GM23338 (cell line): ENCODE data around the gene CHRM1. TPM values are rescaled to one million over a fixed set of nuclear protein-coding genes. Genes with fewer than 3 reads are reported as not detected.

Experiments used
- ATAC-seq: fragments of 200-7000 bp; cut with Tn5 transposase; 3 replicates; pipeline ENCODE4 v1.9.1; 2020
- DNase-seq: peaks from one replicate; pipeline ENCODE4 v3.0.0-alpha.2; 2015; ENCODE audit warnings: low spot score
- H2AFZ ChIP-seq: fragments of 200-600 bp; sonication (generic); 2 replicates; pipeline ENCODE4 v1.8.0; 2016; ENCODE audit warnings: antibody characterized with exemption, mild to moderate bottlenecking, moderate library complexity
- H3F3A ChIP-seq: fragments of 200-600 bp; sonication (generic); replicated peaks from 2 replicates; pipeline ENCODE4 v1.8.0; 2017; ENCODE audit warnings: antibody characterized with exemption, mixed run types, low read depth
- H3K27ac ChIP-seq: fragments of 200-600 bp; sonication (generic); 2 replicates; pipeline ENCODE4 v1.6.1; 2016; ENCODE audit warnings: low read depth
- H3K27me3 ChIP-seq: fragments of 200-600 bp; sonication (generic); 2 replicates; pipeline ENCODE4 v1.8.0; 2016; ENCODE audit warnings: mild to moderate bottlenecking, mixed run types, moderate library complexity; ENCODE audit not compliant: insufficient read depth
- H3K36me3 ChIP-seq: fragments of 200-600 bp; sonication (generic); 2 replicates; pipeline ENCODE4 v1.8.0; 2016; ENCODE audit warnings: mild to moderate bottlenecking; ENCODE audit not compliant: insufficient read depth
- H3K4me1 ChIP-seq: fragments of 200-600 bp; sonication (generic); 2 replicates; pipeline ENCODE4 v1.8.0; 2016; ENCODE audit warnings: mild to moderate bottlenecking, moderate library complexity; ENCODE audit not compliant: insufficient read depth
- H3K4me2 ChIP-seq: fragments of 200-600 bp; sonication (generic); 2 replicates; pipeline ENCODE4 v1.7.1; 2017; ENCODE audit warnings: mixed run types
- H3K4me3 ChIP-seq: fragments of 200-600 bp; sonication (generic); 2 replicates; pipeline ENCODE4 v1.6.1; 2016; ENCODE audit warnings: mixed run types
- H3K79me2 ChIP-seq: fragments of 200-600 bp; sonication (generic); replicated peaks from 2 replicates; pipeline ENCODE4 v1.8.0; 2017; ENCODE audit warnings: mild to moderate bottlenecking; ENCODE audit not compliant: insufficient read depth
- H3K9me2 ChIP-seq: fragments of 200-600 bp; sonication (generic); 2 replicates; pipeline ENCODE4 v1.8.0; 2017; ENCODE audit not compliant: insufficient read depth
- H4K20me1 ChIP-seq: fragments of 200-600 bp; sonication (generic); replicated peaks from 2 replicates; pipeline ENCODE4 v1.8.0; 2017; ENCODE audit warnings: mild to moderate bottlenecking; ENCODE audit not compliant: insufficient read depth
- H3K27ac Mint-ChIP-seq: 2 replicates; pipeline ENCODE4 v1.8.0; 2020; ENCODE audit warnings: inconsistent platforms, mild to moderate bottlenecking, moderate library complexity, mixed read lengths
- H3K27me3 Mint-ChIP-seq: 3 replicates; pipeline ENCODE4 v1.8.0; 2022; ENCODE audit warnings: low read depth, mild to moderate bottlenecking, moderate library complexity, mixed read lengths, inconsistent platforms; ENCODE audit not compliant: insufficient read depth, poor library complexity
- H3K36me3 Mint-ChIP-seq: 3 replicates; pipeline ENCODE4 v1.8.0; 2021; ENCODE audit warnings: low read depth, mild to moderate bottlenecking, inconsistent platforms, moderate library complexity, mixed read lengths
- H3K4me1 Mint-ChIP-seq: 3 replicates; pipeline ENCODE4 v1.8.0; 2020; ENCODE audit warnings: mild to moderate bottlenecking, inconsistent platforms, mixed read lengths
- H3K4me3 Mint-ChIP-seq: 3 replicates; pipeline ENCODE4 v1.8.0; 2021; ENCODE audit warnings: moderate library complexity, mild to moderate bottlenecking, inconsistent platforms, mixed read lengths
- H3K9me3 Mint-ChIP-seq: 3 replicates; pipeline ENCODE4 v1.8.0; 2020; ENCODE audit warnings: moderate library complexity, mild to moderate bottlenecking, inconsistent platforms, mixed read lengths
- EZH2 ChIP-seq: fragments of 200-600 bp; sonication (generic); IDR thresholded peaks from one replicate; pipeline ENCODE4 v1.8.0; 2017; ENCODE audit warnings: antibody characterized with exemption, mild to moderate bottlenecking, low read depth; ENCODE audit not compliant: unreplicated experiment
- JUNB ChIP-seq: IDR thresholded peaks from one replicate; pipeline ENCODE4 v1.6.1; 2016; ENCODE audit warnings: antibody characterized with exemption; ENCODE audit not compliant: unreplicated experiment
- ZNF331 ChIP-seq: fragments of 250-450 bp; sonication (Bioruptor Pico); IDR thresholded peaks from 2 replicates; pipeline ENCODE4 v1.5.0; 2020; ENCODE audit warnings: low read depth, mild to moderate bottlenecking, moderate library complexity
- polyA plus RNA-seq: library from polyadenylated mRNA; unstranded; fragments of >200 nt; fragmentation: Nextera tagmentation; extraction: Ambion mirVana; gene quantifications from 2 replicates; pipeline ENCODE4 v1.2.1, GENCODE V29; 2016
- total RNA-seq: library from RNA; depleted of rRNA; stranded (reverse); fragments of >200 nt; shearing (Covaris generic); gene quantifications from 2 replicates; pipeline ENCODE4 v1.2.3, GENCODE V29; 2014
- TF ChIP-seq, protein P1 (sequence below): IDR thresholded peaks from 2 replicates; pipeline ENCODE4 v1.6.1; 2016; ENCODE audit warnings: antibody characterized with exemption
- TF ChIP-seq, protein P2 (sequence below): IDR thresholded peaks from one replicate; pipeline ENCODE4 v1.6.1; 2018; ENCODE audit warnings: antibody characterized with exemption; ENCODE audit not compliant: unreplicated experiment

CHRM1 gene
- total and polyA plus RNA-seq, 2 experiments from 2014 or later: 0.14 to 0.44 TPM

DNA sequence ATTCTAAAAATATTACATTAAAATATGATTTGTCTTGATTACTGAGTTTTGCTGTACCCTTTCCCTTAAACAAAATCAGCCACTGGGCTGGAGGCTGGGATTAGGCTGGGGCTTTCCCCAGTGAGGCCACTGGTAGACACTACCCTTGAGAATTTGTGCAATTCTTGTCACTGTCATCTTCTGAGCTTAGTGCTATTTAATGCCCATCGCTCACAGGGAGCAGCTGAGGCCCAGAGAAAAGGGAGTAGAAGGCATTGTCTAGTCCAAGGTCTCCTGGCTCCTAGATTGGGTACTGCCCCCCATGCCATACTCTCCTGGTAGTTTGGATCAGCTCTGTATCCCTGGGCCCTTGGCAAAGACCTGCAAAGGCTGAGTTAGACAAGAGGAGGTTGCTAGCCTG, 6.7 kb downstream of the CHRM1 start (continued):
- TF ChIP-seq EZH2 (no peak), ZNF331 (CRISPR knock-in tag) (no peak), JUNB (no peak)
- TF ChIP-seq, protein P1, sequence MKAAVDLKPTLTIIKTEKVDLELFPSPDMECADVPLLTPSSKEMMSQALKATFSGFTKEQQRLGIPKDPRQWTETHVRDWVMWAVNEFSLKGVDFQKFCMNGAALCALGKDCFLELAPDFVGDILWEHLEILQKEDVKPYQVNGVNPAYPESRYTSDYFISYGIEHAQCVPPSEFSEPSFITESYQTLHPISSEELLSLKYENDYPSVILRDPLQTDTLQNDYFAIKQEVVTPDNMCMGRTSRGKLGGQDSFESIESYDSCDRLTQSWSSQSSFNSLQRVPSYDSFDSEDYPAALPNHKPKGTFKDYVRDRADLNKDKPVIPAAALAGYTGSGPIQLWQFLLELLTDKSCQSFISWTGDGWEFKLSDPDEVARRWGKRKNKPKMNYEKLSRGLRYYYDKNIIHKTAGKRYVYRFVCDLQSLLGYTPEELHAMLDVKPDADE: no peak
- TF ChIP-seq, protein P2, sequence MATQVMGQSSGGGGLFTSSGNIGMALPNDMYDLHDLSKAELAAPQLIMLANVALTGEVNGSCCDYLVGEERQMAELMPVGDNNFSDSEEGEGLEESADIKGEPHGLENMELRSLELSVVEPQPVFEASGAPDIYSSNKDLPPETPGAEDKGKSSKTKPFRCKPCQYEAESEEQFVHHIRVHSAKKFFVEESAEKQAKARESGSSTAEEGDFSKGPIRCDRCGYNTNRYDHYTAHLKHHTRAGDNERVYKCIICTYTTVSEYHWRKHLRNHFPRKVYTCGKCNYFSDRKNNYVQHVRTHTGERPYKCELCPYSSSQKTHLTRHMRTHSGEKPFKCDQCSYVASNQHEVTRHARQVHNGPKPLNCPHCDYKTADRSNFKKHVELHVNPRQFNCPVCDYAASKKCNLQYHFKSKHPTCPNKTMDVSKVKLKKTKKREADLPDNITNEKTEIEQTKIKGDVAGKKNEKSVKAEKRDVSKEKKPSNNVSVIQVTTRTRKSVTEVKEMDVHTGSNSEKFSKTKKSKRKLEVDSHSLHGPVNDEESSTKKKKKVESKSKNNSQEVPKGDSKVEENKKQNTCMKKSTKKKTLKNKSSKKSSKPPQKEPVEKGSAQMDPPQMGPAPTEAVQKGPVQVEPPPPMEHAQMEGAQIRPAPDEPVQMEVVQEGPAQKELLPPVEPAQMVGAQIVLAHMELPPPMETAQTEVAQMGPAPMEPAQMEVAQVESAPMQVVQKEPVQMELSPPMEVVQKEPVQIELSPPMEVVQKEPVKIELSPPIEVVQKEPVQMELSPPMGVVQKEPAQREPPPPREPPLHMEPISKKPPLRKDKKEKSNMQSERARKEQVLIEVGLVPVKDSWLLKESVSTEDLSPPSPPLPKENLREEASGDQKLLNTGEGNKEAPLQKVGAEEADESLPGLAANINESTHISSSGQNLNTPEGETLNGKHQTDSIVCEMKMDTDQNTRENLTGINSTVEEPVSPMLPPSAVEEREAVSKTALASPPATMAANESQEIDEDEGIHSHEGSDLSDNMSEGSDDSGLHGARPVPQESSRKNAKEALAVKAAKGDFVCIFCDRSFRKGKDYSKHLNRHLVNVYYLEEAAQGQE: no peak

DNA sequence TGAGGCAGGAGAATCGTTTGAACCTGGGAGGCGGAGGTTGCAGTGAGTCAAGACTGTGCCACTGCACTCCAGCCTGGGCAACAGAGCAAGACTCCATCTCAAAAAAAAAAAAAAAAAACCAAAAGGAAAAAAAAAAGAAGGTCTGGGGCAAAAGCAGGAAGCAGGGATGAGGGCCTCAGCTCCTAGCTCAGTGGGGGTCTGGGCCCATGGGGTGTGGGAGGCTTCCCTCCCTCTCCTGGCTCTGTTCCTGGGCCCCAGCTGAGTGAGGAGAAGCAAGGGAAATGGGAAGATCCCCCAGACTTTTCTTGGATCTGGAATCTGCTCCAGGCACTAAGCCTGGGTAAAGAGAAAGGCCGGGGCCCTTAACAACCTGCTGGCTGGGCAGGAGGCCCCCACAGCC, 8.9 kb downstream of the CHRM1 start:
- H3K27me3 Mint-ChIP-seq: peaks cover 11% of the 10 kb centered on the region
- Histone ChIP-seq H3K27ac (no peak overlapping the region), H4K20me1 (no peaks in the 10 kb centered on the region)

DNA sequence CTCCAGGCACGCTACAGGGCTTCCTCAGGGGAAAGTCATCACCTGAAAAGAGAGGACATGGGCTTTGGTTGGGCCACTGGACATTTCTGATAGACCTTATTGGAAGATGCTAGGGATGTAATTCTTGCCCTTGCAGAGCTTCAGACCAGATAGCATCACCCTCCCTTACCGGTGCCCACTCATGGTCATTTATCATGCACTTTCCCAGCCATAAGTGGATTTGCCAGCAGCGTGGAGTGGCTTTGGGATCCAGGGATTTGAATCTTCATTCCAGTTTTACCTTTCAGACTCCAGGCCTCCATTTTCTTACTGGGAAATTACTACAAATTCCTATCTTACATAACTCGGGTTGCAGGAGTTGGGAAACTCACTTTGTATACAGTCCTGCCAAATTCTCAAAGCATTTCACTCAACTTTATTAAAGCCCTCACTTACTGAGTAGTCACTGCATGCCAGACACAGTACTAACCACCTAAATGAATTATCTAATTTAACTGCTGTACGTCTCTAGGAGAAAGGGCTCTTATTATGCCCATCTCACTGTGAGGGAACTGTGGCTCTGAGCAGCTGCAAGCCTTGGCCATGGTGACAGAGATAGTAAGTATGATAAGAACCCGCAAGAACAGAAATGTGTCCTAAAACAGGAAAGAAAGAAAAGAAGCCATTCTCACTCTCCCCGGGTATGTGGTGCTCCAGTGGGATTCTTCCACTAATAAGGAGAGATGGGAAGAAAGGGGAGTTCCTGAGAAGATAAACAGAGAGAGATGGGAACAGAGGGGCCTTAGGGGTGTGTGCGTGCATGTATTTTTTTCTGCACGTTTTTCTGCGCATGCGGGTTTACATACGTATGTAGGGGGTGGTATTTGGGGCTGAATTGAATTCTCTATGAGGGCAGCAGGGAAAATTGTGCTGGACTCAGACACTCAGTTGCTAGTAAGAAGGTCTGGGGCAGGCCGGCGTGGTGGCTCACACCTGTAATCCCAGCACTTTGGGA, 9.7 kb downstream of the CHRM1 start:
- no peaks in the 10 kb centered on the region for H3K9me2 ChIP-seq
- H3K27me3 ChIP-seq: no peaks in the 10 kb centered on the region
- H3K4me3 ChIP-seq: no peak overlapping the region
- no peaks in the 10 kb centered on the region for H3K36me3 ChIP-seq
- H4K20me1 ChIP-seq: no peaks in the 10 kb centered on the region
- H3K4me1 Mint-ChIP-seq: peaks cover 25% of the 10 kb centered on the region
- no peak for ATAC-seq
- peaks cover 12% of the 10 kb centered on the region for H3K27me3 Mint-ChIP-seq
- no peak overlapping the region for H3K27ac ChIP-seq
- H3F3A ChIP-seq: peaks cover 15% of the 10 kb centered on the region; the same call in 1 of the 2 replicates
- no peak overlapping the region for H3K4me3 Mint-ChIP-seq
- H3K4me2 ChIP-seq: no peak overlapping the region
- H3K36me3 Mint-ChIP-seq: peaks cover 5% of the 10 kb centered on the region; the same call in 2 of the 3 replicates
- H3K9me3 Mint-ChIP-seq: peaks cover 8% of the 10 kb centered on the region
- H2AFZ ChIP-seq: no peak overlapping the region
- H3K4me1 ChIP-seq: peaks cover 13% of the 10 kb centered on the region
- no peak for DNase-seq
- H3K27ac Mint-ChIP-seq: no peak overlapping the region
- H3K79me2 ChIP-seq: no peaks in the 10 kb centered on the region
- TF ChIP-seq, protein P1: no peak

More for the DNA sequence above, 8.9 kb downstream of the CHRM1 start:
- DNase-seq (no peak), ATAC-seq (no peak)
- H3K27me3 ChIP-seq: no peaks in the 10 kb centered on the region
- H2AFZ ChIP-seq: no peak overlapping the region
- no peak overlapping the region for H3K27ac Mint-ChIP-seq
- peaks cover 25% of the 10 kb centered on the region for H3K4me1 Mint-ChIP-seq
- peaks cover 8% of the 10 kb centered on the region for H3K9me3 Mint-ChIP-seq
- no peak overlapping the region for H3K4me3 Mint-ChIP-seq
- H3K4me2 ChIP-seq: no peak overlapping the region
- no peak for TF ChIP-seq JUNB
- H3K36me3 Mint-ChIP-seq: peaks cover 5% of the 10 kb centered on the region; the same call in 2 of the 3 replicates
- H3K79me2 ChIP-seq: no peaks in the 10 kb centered on the region
- no peaks in the 10 kb centered on the region for H3K36me3 ChIP-seq
- peaks cover 15% of the 10 kb centered on the region; the same call in 1 of the 2 replicates for H3F3A ChIP-seq
- H3K9me2 ChIP-seq: no peaks in the 10 kb centered on the region
- H3K4me1 ChIP-seq: peaks cover 13% of the 10 kb centered on the region
- H3K4me3 ChIP-seq: no peak overlapping the region
